HUES6 (cell line): ENCODE results near the gene CEMP1.
"Not testable (repeated sequence)": the region's sequence is repeated elsewhere in the genome, so short reads cannot be mapped to it uniquely, and the experiment has no call there.

ENCODE experiments used
- H3K27ac ChIP-seq: 2 replicates; pipeline ENCODE4 v1.7.0; 2013; ENCODE audit warnings: low read depth, mild to moderate bottlenecking, low read length, inconsistent platforms
- H3K27me3 ChIP-seq: 2 replicates; pipeline ENCODE4 v1.6.1; 2013; ENCODE audit warnings: low read length; ENCODE audit not compliant: control insufficient read depth, insufficient read depth
- H3K36me3 ChIP-seq: 2 replicates; pipeline ENCODE4 v1.6.1; 2013; ENCODE audit warnings: low read length; ENCODE audit not compliant: control insufficient read depth, insufficient read depth
- H3K4me1 ChIP-seq: 2 replicates; pipeline ENCODE4 v1.6.1; 2013; ENCODE audit warnings: low read length; ENCODE audit not compliant: control insufficient read depth, insufficient read depth
- H3K4me3 ChIP-seq: 2 replicates; pipeline ENCODE4 v1.5.1; 2013; ENCODE audit warnings: low read depth, low read length
- H3K9ac ChIP-seq: one replicate; pipeline ENCODE4 v1.6.1; 2013; ENCODE audit warnings: mild to moderate bottlenecking, low read length
- H3K9me3 ChIP-seq: 2 replicates; pipeline ENCODE4 v1.6.1; 2013; ENCODE audit warnings: low read depth, low read length; ENCODE audit not compliant: control insufficient read depth, insufficient read depth

Gene CEMP1

GRCh38 chr16:2534335-2534734, 3.1 kb upstream of the CEMP1 start:
- not testable (repeated sequence) for H3K4me3 ChIP-seq, H3K27me3 ChIP-seq, H3K4me1 ChIP-seq, H3K9ac ChIP-seq, H3K9me3 ChIP-seq, H3K27ac ChIP-seq, H3K36me3 ChIP-seq

- Histone ChIP-seq H3K9ac (no peak overlapping the region), H3K4me1 (peaks cover 8% of the 10 kb centered on the region), H3K4me3 (no peak overlapping the region), H3K27ac (no peak overlapping the region), H3K9me3 (no peaks in the 10 kb centered on the region), H3K27me3 (no peaks in the 10 kb centered on the region), H3K36me3 (peaks cover 6% of the 10 kb centered on the region)
Observed at GRCh38 chr16:2533912-2534311, 2.7 kb upstream of the CEMP1 start.

- Histone ChIP-seq H3K9ac (peak overlapping the region; percentile 55), H3K4me3 (peak overlapping the region; percentile 69), H3K36me3 (peaks cover 13% of the 10 kb centered on the region)
- H3K4me1 ChIP-seq, H3K9me3 ChIP-seq, H3K27me3 ChIP-seq, H3K27ac ChIP-seq: not testable (repeated sequence)
Observed at GRCh38 chr16:2533142-2533755, 2.0 kb upstream of the CEMP1 start.

GRCh38 chr16:2532494-2533141, 1.4 kb upstream of the CEMP1 start:
- H3K9me3 ChIP-seq: no peaks in the 10 kb centered on the region
- peak overlapping the region; percentile 18; the same call in 1 of the 2 replicates for H3K27ac ChIP-seq
- peaks cover 19% of the 10 kb centered on the region for H3K36me3 ChIP-seq
- H3K4me1 ChIP-seq: peaks cover 8% of the 10 kb centered on the region
- H3K9ac ChIP-seq: peak overlapping the region; percentile 55
- H3K4me3 ChIP-seq: peak overlapping the region; percentile 69
- no peaks in the 10 kb centered on the region for H3K27me3 ChIP-seq

GRCh38 chr16:2531696-2532493, 687 bp upstream of the CEMP1 start:
- peaks cover 8% of the 10 kb centered on the region for H3K4me1 ChIP-seq
- H3K36me3 ChIP-seq: peaks cover 22% of the 10 kb centered on the region
- H3K27ac ChIP-seq: peak overlapping the region; percentile 18; the same call in 1 of the 2 replicates
- H3K9ac ChIP-seq: peak overlapping the region; percentile 72
- no peaks in the 10 kb centered on the region for H3K9me3 ChIP-seq
- H3K27me3 ChIP-seq: no peaks in the 10 kb centered on the region
- peak overlapping the region; percentile 69 for H3K4me3 ChIP-seq

GRCh38 chr16:2530629-2531318, 434 bp downstream of the CEMP1 start:
- Histone ChIP-seq H3K36me3 (peaks cover 32% of the 10 kb centered on the region), H3K9ac (peak overlapping the region; percentile 72), H3K9me3 (no peaks in the 10 kb centered on the region), H3K4me1 (peaks cover 8% of the 10 kb centered on the region), H3K27me3 (no peaks in the 10 kb centered on the region), H3K27ac (no peak overlapping the region), H3K4me3 (peak overlapping the region; percentile 69)

- Histone ChIP-seq H3K4me1 (peaks cover 8% of the 10 kb centered on the region), H3K9me3 (no peaks in the 10 kb centered on the region), H3K36me3 (peaks cover 32% of the 10 kb centered on the region), H3K27ac (no peak overlapping the region), H3K27me3 (no peaks in the 10 kb centered on the region), H3K4me3 (no peak overlapping the region), H3K9ac (no peak overlapping the region)
Observed at GRCh38 chr16:2529961-2530628, 1.1 kb downstream of the CEMP1 start.

- Histone ChIP-seq H3K4me1 (peaks cover 8% of the 10 kb centered on the region), H3K9ac (no peak overlapping the region), H3K27me3 (no peaks in the 10 kb centered on the region), H3K9me3 (no peaks in the 10 kb centered on the region), H3K27ac (no peak overlapping the region), H3K36me3 (peaks cover 38% of the 10 kb centered on the region), H3K4me3 (no peak overlapping the region)
Observed at GRCh38 chr16:2529061-2529931, 1.9 kb downstream of the CEMP1 start.

- peaks cover 47% of the 10 kb centered on the region for H3K36me3 ChIP-seq
- no peak overlapping the region for H3K4me3 ChIP-seq
- H3K4me1 ChIP-seq: peaks cover 8% of the 10 kb centered on the region
- no peaks in the 10 kb centered on the region for H3K27me3 ChIP-seq
- H3K27ac ChIP-seq: no peak overlapping the region
- no peaks in the 10 kb centered on the region for H3K9me3 ChIP-seq
- no peak overlapping the region for H3K9ac ChIP-seq
Observed at GRCh38 chr16:2528161-2529060, 2.8 kb downstream of the CEMP1 start.
